SHP77 (cell line): Measurements from ENCODE around the gene TULP3.
A peak's percentile ranks its signal among the peaks of the same experiment; 100 is the strongest.

ENCODE experiments used
- DNase-seq, 2 experiments: peaks; one replicate each; lab custom pipeline; 2025; lab: John Stamatoyannopoulos, UW

The TULP3 gene

DNA sequence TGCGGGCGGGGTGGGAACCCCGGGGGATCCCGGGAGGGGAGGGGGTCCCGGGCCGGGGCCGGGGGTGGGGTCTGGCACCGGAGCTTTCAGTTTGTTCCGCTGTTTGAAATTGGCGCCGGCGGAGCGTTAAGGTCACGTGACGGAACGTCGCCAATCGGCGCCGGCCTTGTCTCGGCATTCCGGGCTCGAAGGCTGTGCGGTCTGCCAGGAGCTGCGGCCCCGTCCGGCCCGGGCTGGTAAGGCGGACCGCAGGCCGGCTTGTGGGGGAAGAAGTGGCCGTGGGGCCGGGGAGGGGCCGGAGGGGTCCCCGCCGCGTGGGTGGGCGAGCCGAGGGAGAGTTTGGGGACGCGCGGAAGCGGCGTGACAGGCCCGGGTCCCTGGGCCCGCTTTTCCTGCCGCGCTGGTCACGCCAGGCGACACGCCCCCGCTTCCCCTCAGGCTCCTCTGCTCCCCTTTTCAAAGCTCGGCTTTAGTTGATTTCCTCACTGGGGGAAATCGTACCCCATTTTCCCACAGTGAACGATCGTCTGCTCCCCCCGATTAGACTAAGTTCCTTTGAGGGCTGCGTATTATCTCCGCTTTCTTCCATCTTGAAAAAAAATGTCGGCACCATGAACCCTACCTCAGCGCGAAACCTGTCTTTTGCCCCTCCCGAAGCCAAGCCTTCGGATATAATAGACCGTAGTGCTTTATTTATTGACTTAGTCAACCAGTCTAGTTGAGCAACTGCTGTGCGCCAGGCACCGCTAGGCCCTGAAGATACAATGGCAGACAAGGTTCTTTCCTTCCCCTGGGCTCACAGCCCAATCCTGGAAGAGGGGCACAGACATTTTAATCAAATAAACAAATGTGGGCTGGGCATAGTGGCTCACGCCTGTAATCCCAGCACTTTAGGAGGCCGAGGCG, 13.4 kb upstream of the TULP3 start, which contains the start of the genes FOXM1 and RHNO1:
Gene FOXM1 (minus strand): TSS at position 128 of the 906 bp plus-strand sequence. CDS start 2,696 bp downstream, outside the sequence.
Gene RHNO1 (plus strand): TSS at position 177 of the 906 bp plus-strand sequence. CDS start 8,144 bp downstream, outside the sequence.
- DNase-seq: peak; percentile 37 to 60

DNA sequence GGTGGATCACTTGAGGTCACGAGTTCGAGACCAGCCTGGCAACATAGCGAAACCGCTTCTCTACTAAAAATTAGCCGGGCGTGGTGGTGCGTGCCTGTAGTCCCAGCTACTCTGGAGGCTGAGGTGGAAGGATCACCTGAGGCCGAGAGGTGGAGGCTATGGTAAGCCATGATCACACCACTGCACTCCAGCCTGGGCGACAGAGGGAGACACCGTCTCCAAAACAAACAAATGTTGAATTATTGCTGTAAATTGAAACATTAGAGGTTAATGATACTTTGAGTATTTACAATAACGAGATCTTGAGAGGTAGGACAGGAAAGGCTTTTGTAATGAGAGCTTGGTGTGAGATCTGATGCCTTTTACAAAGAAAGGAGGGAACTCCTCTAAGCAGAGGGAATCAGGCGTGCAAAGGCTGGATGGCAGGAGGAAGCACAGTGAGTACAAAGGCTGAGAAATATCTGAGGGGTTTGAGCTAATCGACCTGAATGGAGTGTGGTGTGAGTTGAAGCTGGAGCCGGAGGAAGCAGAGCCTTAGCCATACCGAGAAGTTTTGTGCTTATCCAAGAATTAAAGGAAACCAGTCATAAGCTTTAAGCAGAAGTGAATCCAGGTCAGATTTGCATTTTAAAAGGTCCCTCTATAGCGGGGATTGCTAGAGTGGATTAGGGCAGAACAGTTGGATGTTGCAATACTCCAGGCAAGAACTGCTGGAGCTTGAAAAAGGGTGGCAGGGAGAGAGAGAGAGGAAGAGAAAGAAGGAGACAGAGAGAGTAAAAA, 12.5 kb upstream of the TULP3 start:
- DNase-seq: no peak

- DNase-seq: no peak
These were observed 10.8 kb upstream of the TULP3 start for GRCh38 chr12:2879853-2880252.

DNA sequence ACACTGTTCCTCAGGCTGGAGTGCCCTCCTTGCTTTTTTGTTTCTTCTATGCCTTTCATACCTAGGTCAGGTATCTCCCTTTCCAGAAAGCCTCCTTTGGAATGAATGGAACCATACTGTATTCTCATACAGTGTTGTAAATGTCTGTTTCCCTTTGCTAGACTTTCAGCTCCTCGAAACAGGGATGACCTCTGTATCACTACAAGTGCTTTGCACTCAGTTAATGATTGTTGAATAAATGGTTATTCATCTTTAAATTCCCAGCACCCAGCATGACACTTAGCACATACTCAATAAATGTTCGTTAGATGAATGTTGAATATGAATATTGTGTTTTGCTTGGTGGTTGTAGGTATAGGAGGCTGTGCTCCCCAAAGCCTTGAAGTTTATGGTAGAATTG, 5.9 kb upstream of the TULP3 start:
- no peak for DNase-seq

DNA sequence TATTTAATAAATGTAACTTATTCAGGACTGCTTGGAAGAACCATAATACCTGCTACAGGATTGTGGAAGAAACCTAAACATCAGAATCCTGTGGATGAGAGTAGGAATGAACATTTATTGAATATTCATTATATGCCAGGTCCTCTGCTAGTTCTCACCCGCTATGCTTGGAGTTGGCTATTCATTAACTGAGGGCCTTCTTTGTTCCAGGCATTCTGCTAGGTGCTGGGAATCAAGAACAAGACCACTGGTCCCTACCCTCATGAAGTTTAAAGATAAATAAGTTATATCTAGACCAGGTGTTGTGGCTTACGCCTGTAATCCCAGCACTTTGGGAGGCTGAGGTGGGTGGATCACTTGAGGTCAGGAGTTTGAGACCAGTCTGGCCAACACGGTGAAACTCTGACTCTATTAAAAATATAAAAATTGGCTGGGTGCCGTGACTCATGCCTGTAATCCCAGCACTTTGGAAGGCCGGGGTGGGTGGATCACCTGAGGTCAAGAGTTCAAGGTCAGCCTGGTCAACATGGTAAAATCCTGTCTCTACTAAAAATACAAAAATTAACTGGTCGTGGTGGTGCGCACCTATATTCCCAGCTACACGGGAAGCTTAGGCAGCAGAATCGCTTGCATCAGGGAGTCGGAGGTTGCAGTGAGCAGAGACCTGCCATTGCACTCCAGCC, 3.8 kb upstream of the TULP3 start:
- DNase-seq: no peak

GRCh38 chr12:2890001-2890387, 697 bp upstream of the TULP3 start:
- no peak for DNase-seq

- no peak for DNase-seq
These were observed 756 bp downstream of the TULP3 start for GRCh38 chr12:2891240-2892053.

- DNase-seq: no peak
These were observed 1.6 kb downstream of the TULP3 start for GRCh38 chr12:2892246-2892645.

- DNase-seq: no peak
These were observed 2.3 kb downstream of the TULP3 start for GRCh38 chr12:2893007-2893406.

GRCh38 chr12:2895051-2895451, 4.4 kb downstream of the TULP3 start:
- DNase-seq: no peak

DNA sequence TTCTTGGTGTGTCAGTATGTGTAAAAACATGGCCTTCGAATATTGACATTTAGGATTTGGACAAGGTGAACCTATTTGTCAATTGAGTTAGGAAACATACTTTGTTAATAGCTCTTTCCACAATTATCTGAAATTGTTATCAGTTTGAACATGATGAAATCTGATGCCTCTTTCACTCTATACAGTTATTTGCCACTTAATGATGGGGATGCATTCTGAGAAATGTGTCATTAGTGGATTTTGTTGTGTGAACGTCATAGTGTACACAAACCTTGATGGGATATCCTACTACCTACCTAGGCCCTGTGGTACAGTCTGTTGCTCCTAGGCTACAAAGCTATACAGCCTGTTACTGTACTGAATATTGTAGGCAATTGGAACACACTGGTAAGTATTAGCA, 4.8 kb downstream of the TULP3 start:
- DNase-seq: no peak

DNA sequence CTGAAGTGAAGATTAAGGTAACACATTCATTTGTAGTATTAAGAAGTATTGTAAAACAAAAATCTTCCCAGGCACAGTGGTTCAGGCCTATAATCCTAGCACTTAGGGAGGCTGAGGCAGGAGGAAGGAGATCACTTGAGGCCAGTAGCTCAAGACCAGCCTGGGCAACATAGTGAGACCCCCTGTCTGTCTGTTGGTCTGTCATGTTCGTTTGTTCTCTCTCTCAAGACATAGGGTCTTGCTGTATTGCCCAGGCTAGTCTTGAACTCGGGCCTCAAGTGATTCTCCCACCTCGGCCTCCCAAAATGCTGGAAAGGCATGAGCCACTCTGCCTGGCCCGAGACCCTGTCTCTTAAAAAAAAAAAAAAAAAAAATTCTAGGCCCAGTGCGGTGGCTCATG, 6.7 kb downstream of the TULP3 start:
- no peak for DNase-seq

GRCh38 chr12:2900642-2901041, 10.0 kb downstream of the TULP3 start:
- no peak for DNase-seq

DNA sequence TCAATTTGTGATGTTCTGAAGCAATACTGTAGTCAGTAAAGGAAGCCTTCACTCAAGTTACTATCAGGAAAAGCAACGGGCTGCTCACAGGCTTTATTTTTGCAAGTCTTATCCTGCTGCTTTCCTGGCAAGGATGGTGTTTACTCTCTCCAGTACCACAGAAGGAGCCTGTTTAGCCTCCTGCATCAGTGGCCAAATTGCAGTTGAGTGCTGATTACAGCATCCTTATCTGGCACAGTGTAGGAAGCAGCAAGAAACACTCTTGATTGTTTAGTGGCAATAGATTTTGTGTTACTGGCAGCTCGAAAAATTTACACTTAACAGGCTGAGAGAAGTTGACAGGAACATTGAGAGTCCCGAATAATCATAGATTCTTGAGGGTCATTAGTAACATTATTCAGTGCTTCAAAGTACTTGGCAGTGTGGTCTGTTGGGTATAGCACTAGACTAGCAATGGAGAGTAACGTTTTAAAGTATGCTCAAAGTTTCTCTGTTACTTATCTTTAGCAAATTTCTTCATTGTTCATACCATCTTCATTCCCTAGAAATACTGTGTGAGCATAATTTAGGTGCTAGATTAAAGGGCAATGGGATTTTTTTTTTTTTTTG, 11.7 kb downstream of the TULP3 start:
- no peak for DNase-seq

DNA sequence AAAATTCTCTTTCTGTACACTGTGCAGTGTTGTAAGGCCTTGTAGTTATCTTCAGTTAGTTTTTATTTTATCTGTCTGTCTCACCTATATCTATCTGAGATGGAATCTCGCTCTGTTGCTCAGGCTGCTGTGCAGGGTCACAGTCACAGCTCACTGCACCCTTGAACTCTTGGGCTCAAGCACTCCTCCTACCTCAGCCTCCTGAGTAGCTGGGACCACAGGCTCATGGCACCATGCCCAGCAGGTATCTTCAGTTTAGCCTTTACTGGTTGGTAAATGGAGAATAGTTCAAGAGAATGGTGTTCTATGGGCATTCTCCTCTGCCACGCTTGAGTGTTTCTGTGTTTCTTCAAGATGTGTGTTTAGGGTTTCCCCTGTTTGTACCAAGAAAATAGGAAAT, 13.6 kb downstream of the TULP3 start:
- no peak for DNase-seq

DNA sequence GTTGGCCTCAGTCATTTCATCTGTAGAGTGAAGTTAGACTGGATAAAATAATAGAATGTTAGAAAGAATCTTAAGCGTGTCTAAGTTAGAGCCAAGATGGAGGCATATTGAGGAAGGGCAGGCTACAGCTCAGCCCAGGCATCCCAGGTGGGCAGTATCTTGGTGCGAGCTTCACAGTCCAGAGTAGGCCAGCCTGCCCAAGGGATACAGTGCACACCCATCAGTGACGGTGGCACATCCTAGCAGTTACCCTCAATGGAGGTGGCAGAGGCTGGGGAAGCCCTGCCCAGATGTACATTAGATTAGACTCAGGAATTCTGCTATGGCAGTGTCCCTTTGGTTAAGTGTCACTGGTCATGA, 21.5 kb downstream of the TULP3 start:
- DNase-seq: no peak

- DNase-seq: no peak
These were observed 28.6 kb downstream of the TULP3 start for GRCh38 chr12:2919249-2919648.

DNA sequence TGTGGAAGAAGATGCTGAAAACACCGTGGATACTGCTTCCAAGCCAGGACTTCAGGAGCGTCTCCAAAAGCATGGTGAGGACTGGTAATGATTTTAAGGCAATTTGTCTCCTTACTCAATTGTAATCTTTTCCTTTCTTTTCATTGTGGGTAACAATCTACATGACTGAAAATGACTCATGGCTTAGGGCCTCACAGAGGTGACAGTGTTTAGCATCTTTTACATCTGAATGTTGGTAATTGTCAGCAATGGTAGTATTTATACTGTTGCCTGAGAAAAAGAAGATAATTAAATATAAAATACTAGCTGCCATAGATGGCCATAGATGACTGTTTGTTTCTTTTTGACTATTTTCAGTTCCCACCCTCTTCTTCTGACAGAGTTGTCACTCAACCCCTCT, 31.6 kb downstream of the TULP3 start:
- DNase-seq: no peak

DNA sequence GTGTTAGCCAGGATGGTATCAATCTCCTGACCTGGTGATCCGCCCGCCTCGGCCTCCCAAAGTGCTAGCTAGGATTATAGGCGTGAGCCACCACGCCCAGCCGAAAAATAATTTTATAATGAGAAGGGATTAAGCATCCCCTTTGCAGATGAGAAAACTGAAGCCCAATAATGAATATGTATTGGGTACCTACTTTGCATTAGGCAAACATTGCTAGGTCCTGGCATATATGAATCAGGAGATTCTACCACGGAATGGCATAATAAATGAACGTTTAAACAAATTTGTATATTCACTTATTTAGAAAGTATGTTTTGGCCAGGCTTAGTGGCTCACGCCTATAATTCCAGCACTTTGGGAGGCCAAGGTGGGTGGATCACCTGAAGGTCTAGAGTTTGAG, 32.4 kb downstream of the TULP3 start:
- DNase-seq: no peak

- DNase-seq: no peak
These were observed 33.3 kb downstream of the TULP3 start for GRCh38 chr12:2924019-2924418.

DNA sequence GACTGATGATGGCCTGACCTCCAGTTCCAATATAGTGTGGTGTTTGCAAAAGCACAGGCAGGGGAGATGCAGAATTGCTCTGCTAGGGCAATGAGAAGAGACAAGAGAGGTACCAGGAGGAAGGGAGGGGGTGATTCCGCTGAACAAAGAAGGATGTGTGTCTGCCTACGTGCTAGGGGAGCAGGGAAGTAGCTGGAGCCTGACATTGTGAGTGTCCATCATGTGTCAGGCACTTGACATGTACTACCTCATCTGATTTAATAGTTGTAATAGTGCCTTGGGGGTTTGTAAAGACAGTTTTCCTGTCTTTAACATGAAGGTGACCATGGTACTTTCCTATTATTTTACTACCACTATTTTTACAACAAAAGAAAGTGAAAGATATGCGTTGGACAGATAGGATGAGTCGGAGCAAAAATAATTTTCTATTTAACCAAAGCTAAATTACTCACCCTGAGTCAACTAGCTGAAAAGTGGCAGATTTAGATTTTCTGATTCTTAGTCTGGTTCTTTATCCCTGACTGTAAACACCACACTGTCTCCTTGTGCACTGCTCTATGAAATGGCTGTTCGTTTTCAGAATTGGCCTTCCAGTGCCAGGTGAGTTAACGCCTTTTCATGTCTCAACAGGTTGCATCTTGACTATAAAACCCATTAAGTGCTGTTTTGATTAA, 34.8 kb downstream of the TULP3 start:
- DNase-seq: no peak
